HL-60 (cell line): ENCODE data around the gene PNCK.

Source experiments
- CTCF ChIP-seq: IDR thresholded peaks from one replicate; pipeline ENCODE4 v1.5.1; 2011; ENCODE audit warnings: low read length, control low read depth, inconsistent platforms; ENCODE audit not compliant: insufficient read depth
- POLR2AphosphoS5 ChIP-seq: IDR thresholded peaks from 2 replicates; pipeline ENCODE4 v1.6.1; 2012; ENCODE audit warnings: low read depth
- REST ChIP-seq: IDR thresholded peaks from 2 replicates; pipeline ENCODE4 v1.6.1; 2012; ENCODE audit warnings: low read depth; ENCODE audit not compliant: insufficient replicate concordance

GRCh38 chrX:153628129-153628528 lies 45.5 kb downstream of the PNCK start:
- no peak for TF ChIP-seq CTCF
- no peak for TF ChIP-seq POLR2AphosphoS5
- no peak for TF ChIP-seq REST
